WTC11 (cell line): ENCODE measurements around the gene NOSTRIN. TPM values are rescaled to one million over a fixed set of nuclear protein-coding genes. Genes with fewer than 3 reads are reported as not detected.

Experiments
- ATAC-seq: fragments of 200-7000 bp; cut with Tn5 transposase; 2 replicates; pipeline ENCODE4 v1.10.0; 2021; ENCODE audit warnings: mild to moderate bottlenecking, moderate library complexity
- CTCF ChIA-PET: fragments of 300-600 bp; sonication (Branson Sonifier 250); formaldehyde crosslinking; loops from one replicate; lab custom pipeline; 2021; ENCODE audit warnings: antibody characterized with exemption; lab: Charles Lee
- POLR2A ChIA-PET: fragments of 350-600 bp; sonication (Branson Sonifier 250); formaldehyde crosslinking; loops from one replicate; lab custom pipeline; 2021; ENCODE audit warnings: antibody characterized with exemption; lab: Charles Lee
- DNase-seq: peaks from one replicate; pipeline ENCODE4 v3.0.0; 2021; ENCODE audit warnings: low spot score
- H3K27ac Mint-ChIP-seq: 2 replicates; pipeline ENCODE4 v1.8.0; 2021; ENCODE audit warnings: mixed read lengths
- H3K27me3 Mint-ChIP-seq: 2 replicates; pipeline ENCODE4 v1.8.0; 2021; ENCODE audit warnings: low read depth, mild to moderate bottlenecking, moderate library complexity, mixed read lengths
- H3K36me3 Mint-ChIP-seq: 2 replicates; pipeline ENCODE4 v1.8.0; 2021; ENCODE audit warnings: mixed read lengths
- H3K4me1 Mint-ChIP-seq: 2 replicates; pipeline ENCODE4 v1.8.0; 2022; ENCODE audit warnings: mixed read lengths
- H3K4me3 Mint-ChIP-seq: 2 replicates; pipeline ENCODE4 v1.8.0; 2021; ENCODE audit warnings: mild to moderate bottlenecking, moderate library complexity, mixed read lengths
- H3K9me3 Mint-ChIP-seq: 2 replicates; pipeline ENCODE4 v1.8.0; 2021; ENCODE audit warnings: mixed read lengths
- AFF4 ChIP-seq: sonication (generic); formaldehyde crosslinking; IDR thresholded peaks from 2 replicates; pipeline ENCODE4 v1.8.1; 2023; ENCODE audit warnings: mild to moderate bottlenecking, missing genetic modification reagents, borderline replicate concordance
- AR ChIP-seq: fragments of 250-450 bp; sonication (Bioruptor Pico); IDR thresholded peaks from 2 replicates; pipeline ENCODE4 v1.9.0; 2021; ENCODE audit warnings: mild to moderate bottlenecking
- ATF6 ChIP-seq: sonication (generic); formaldehyde crosslinking; IDR thresholded peaks from 2 replicates; pipeline ENCODE4 v1.8.1; 2023; ENCODE audit warnings: mild to moderate bottlenecking, missing genetic modification reagents
- CREB1 ChIP-seq: sonication (generic); formaldehyde crosslinking; IDR thresholded peaks from 2 replicates; pipeline ENCODE4 v1.8.0; 2023; ENCODE audit warnings: mild to moderate bottlenecking, missing genetic modification reagents
- CTCF ChIP-seq: fragments of 200-600 bp; IDR thresholded peaks from 2 replicates; pipeline ENCODE4 v1.8.0; 2022; ENCODE audit warnings: antibody characterized with exemption
- E2F4 ChIP-seq: sonication (generic); formaldehyde crosslinking; IDR thresholded peaks from 2 replicates; pipeline ENCODE4 v1.8.1; 2022; ENCODE audit warnings: low read depth, mild to moderate bottlenecking, moderate library complexity, missing genetic modification reagents, borderline replicate concordance
- E2F5 ChIP-seq: sonication (generic); formaldehyde crosslinking; IDR thresholded peaks from 2 replicates; pipeline ENCODE4 v1.8.1; 2022; ENCODE audit warnings: mild to moderate bottlenecking, moderate library complexity, missing genetic modification reagents
- FOXJ3 ChIP-seq: sonication (generic); formaldehyde crosslinking; IDR thresholded peaks from 2 replicates; pipeline ENCODE4 v1.9.0; 2021; ENCODE audit warnings: missing genetic modification reagents, mild to moderate bottlenecking, borderline replicate concordance
- FOXP1 ChIP-seq: sonication (generic); formaldehyde crosslinking; IDR thresholded peaks from 2 replicates; pipeline ENCODE4 v1.8.0; 2022; ENCODE audit warnings: missing genetic modification reagents, mild to moderate bottlenecking, moderate library complexity, borderline replicate concordance
- GRHL2 ChIP-seq: fragments of 250-450 bp; sonication (Bioruptor Pico); IDR thresholded peaks from 2 replicates; pipeline ENCODE4 v1.8.0; 2022; ENCODE audit warnings: mild to moderate bottlenecking, moderate library complexity; ENCODE audit not compliant: insufficient replicate concordance, severe bottlenecking
- JAZF1 ChIP-seq: fragments of 250-450 bp; sonication (Bioruptor Pico); IDR thresholded peaks from 2 replicates; pipeline ENCODE4 v1.9.0; 2021; ENCODE audit warnings: moderate library complexity, mild to moderate bottlenecking, inconsistent platforms
- KAT7 ChIP-seq: sonication (generic); formaldehyde crosslinking; IDR thresholded peaks from 2 replicates; pipeline ENCODE4 v1.8.1; 2023; ENCODE audit warnings: missing genetic modification reagents, mild to moderate bottlenecking, borderline replicate concordance
- MXD4 ChIP-seq: fragments of 250-450 bp; sonication (Bioruptor Pico); IDR thresholded peaks from 2 replicates; pipeline ENCODE4 v1.8.0; 2021; ENCODE audit warnings: mild to moderate bottlenecking, moderate library complexity, borderline replicate concordance
- MYBL2 ChIP-seq: sonication (generic); formaldehyde crosslinking; IDR thresholded peaks from 2 replicates; pipeline ENCODE4 v1.8.1; 2023; ENCODE audit warnings: mild to moderate bottlenecking, moderate library complexity, missing genetic modification reagents
- NFATC4 ChIP-seq: fragments of 250-450 bp; sonication (Bioruptor Pico); IDR thresholded peaks from 2 replicates; pipeline ENCODE4 v1.9.0; 2021; ENCODE audit warnings: mild to moderate bottlenecking
- NR2C2 ChIP-seq: sonication (generic); formaldehyde crosslinking; IDR thresholded peaks from 2 replicates; pipeline ENCODE4 v1.8.0; 2022; ENCODE audit warnings: mild to moderate bottlenecking, missing genetic modification reagents
- SMAD4 ChIP-seq: sonication (generic); formaldehyde crosslinking; IDR thresholded peaks from 2 replicates; pipeline ENCODE4 v1.8.0; 2022; ENCODE audit warnings: mild to moderate bottlenecking, missing genetic modification reagents
- SOX15 ChIP-seq: fragments of 250-450 bp; sonication (Bioruptor Pico); IDR thresholded peaks from 2 replicates; pipeline ENCODE4 v1.9.0; 2021; ENCODE audit warnings: mild to moderate bottlenecking
- USF1 ChIP-seq: sonication (generic); formaldehyde crosslinking; IDR thresholded peaks from 2 replicates; pipeline ENCODE4 v1.8.0; 2022; ENCODE audit warnings: mild to moderate bottlenecking, missing genetic modification reagents
- ZBTB21 ChIP-seq: sonication (generic); formaldehyde crosslinking; IDR thresholded peaks from 2 replicates; pipeline ENCODE4 v1.8.1; 2023; ENCODE audit warnings: mild to moderate bottlenecking, missing genetic modification reagents, borderline replicate concordance
- ZBTB43 ChIP-seq: sonication (generic); formaldehyde crosslinking; IDR thresholded peaks from 2 replicates; pipeline ENCODE4 v1.8.1; 2023; ENCODE audit warnings: mild to moderate bottlenecking, missing genetic modification reagents
- ZNF416 ChIP-seq: fragments of 250-450 bp; sonication (Bioruptor Pico); IDR thresholded peaks from 2 replicates; pipeline ENCODE4 v1.9.0; 2021; ENCODE audit warnings: mild to moderate bottlenecking, inconsistent platforms
- total RNA-seq: library from RNA; stranded (reverse); gene quantifications from 3 replicates; pipeline ENCODE4 v1.2.3, GENCODE V29; 2021

Gene NOSTRIN
- total RNA-seq, 1 experiment from 2014 or later: 0.22 TPM

- peaks cover 6% of the 10 kb centered on the region for H3K9me3 Mint-ChIP-seq
- CTCF ChIA-PET: no interaction called here
- POLR2A ChIA-PET: no interaction called here
Observed at GRCh38 chr2:168854651-168855050, 52.2 kb downstream of the NOSTRIN start.

GRCh38 chr2:168855601-168856000, 53.2 kb downstream of the NOSTRIN start:
- H3K27ac Mint-ChIP-seq: no peak overlapping the region
- H3K4me1 Mint-ChIP-seq: peaks cover 19% of the 10 kb centered on the region
- ATAC-seq: no peak
- peaks cover 10% of the 10 kb centered on the region for H3K36me3 Mint-ChIP-seq
- H3K4me3 Mint-ChIP-seq: no peak overlapping the region
- CTCF ChIA-PET: interaction anchor here (0.7 kb wide), 1 partner anchor 257 kb away, joined by 3 read pairs; no protein-coding TSS in a partner anchor
- no peaks in the 10 kb centered on the region for H3K27me3 Mint-ChIP-seq
- POLR2A ChIA-PET: no interaction called here
- peaks cover 6% of the 10 kb centered on the region for H3K9me3 Mint-ChIP-seq
- DNase-seq: no peak
- TF ChIP-seq AR (CRISPR knock-in tag) (no peak), MYBL2 (CRISPR knock-in tag) (no peak), FOXJ3 (CRISPR knock-in tag) (no peak), E2F4 (no peak), JAZF1 (no peak), NFATC4 (CRISPR knock-in tag) (no peak), GRHL2 (CRISPR knock-in tag) (no peak), AFF4 (CRISPR knock-in tag) (no peak), ZBTB21 (no peak), ATF6 (CRISPR knock-in tag) (no peak), CTCF (no peak), KAT7 (CRISPR knock-in tag) (no peak), MXD4 (CRISPR knock-in tag) (no peak), USF1 (no peak), CREB1 (CRISPR knock-in tag) (no peak), E2F5 (no peak)

More at GRCh38 chr2:168854651-168855050, 52.2 kb downstream of the NOSTRIN start:
- Mint-ChIP-seq H3K36me3 (peaks cover 10% of the 10 kb centered on the region), H3K4me1 (peaks cover 19% of the 10 kb centered on the region), H3K27ac (no peak overlapping the region), H3K4me3 (no peak overlapping the region), H3K27me3 (no peaks in the 10 kb centered on the region)
- ATAC-seq (no peak), DNase-seq (no peak)
- no peak for TF ChIP-seq FOXP1 (CRISPR knock-in tag)
- TF ChIP-seq ZBTB43 (CRISPR knock-in tag): no peak
- no peak for TF ChIP-seq NR2C2 (CRISPR knock-in tag)
- no peak for TF ChIP-seq SMAD4 (CRISPR knock-in tag)
- no peak for TF ChIP-seq ZNF416 (CRISPR knock-in tag)
- no peak for TF ChIP-seq SOX15 (CRISPR knock-in tag)
